Measurements from ENCODE around the gene SLIT1.

The SLIT1 gene

DNA sequence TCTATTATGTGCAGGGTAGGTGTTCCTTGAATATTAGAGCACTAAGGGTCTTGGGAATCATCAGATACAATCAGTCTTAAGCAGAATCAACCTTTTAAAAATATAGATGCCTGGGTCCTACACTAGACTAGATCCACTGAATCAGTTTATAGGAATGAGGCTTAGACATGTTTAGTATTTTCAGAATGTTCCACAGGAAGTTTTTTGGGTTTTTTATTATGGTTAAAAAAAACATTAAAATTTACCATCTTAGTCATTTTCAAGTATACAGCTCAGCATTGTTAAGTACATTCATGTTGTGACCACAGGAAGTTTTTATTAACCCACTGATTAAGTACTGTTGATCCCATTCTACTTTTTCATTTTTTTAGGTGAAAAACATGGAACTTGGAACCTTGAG lies 217.9 kb downstream of the SLIT1 start:
- H3K27ac ChIP-seq: no peak overlapping the region
- TF ChIP-seq, protein P1, sequence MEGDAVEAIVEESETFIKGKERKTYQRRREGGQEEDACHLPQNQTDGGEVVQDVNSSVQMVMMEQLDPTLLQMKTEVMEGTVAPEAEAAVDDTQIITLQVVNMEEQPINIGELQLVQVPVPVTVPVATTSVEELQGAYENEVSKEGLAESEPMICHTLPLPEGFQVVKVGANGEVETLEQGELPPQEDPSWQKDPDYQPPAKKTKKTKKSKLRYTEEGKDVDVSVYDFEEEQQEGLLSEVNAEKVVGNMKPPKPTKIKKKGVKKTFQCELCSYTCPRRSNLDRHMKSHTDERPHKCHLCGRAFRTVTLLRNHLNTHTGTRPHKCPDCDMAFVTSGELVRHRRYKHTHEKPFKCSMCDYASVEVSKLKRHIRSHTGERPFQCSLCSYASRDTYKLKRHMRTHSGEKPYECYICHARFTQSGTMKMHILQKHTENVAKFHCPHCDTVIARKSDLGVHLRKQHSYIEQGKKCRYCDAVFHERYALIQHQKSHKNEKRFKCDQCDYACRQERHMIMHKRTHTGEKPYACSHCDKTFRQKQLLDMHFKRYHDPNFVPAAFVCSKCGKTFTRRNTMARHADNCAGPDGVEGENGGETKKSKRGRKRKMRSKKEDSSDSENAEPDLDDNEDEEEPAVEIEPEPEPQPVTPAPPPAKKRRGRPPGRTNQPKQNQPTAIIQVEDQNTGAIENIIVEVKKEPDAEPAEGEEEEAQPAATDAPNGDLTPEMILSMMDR (IDR thresholded peaks at IDR 0.05; ENCODE audit: low read depth, low read length): no peak
- no peaks in the 10 kb centered on the region for H3K36me3 ChIP-seq
- H3K9me3 ChIP-seq (ENCODE audit: severe bottlenecking): no peaks in the 10 kb centered on the region
- no peaks in the 10 kb centered on the region for H3K27me3 ChIP-seq (ENCODE audit: insufficient read depth, low read depth, severe bottlenecking)
- DNase-seq: no peak
- no peak overlapping the region for H3K4me3 ChIP-seq (ENCODE audit: low read depth, low read length)

DNA sequence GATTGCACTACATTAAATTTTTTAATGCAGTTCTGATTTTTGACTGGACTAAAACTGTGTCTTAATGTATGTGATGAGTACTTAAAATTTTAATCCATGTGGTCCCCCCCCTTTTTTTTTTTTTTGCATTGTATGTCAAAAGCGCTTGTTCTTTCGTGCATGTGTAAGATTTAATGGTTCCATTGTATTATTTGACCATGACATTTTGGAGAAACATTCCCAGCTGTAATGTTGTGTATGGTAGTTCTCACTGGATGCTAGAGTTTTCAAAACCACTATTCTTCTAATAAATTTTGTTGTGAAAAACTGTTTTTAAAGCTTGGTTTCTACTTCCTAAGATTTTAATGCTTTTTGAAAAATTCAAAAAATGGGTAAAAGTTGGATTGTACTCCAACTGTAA lies 221.6 kb downstream of the SLIT1 start:
- no peaks in the 10 kb centered on the region for H3K27me3 ChIP-seq (ENCODE audit: insufficient read depth, low read depth, severe bottlenecking)
- no peak overlapping the region for H3K27ac ChIP-seq
- TF ChIP-seq, protein P1 (IDR thresholded peaks at IDR 0.05; ENCODE audit: low read depth, low read length): no peak
- H3K36me3 ChIP-seq: peaks cover 4% of the 10 kb centered on the region; the same call in 1 of the 2 replicates
- H3K9me3 ChIP-seq (ENCODE audit: severe bottlenecking): no peaks in the 10 kb centered on the region
- no peak overlapping the region for H3K4me3 ChIP-seq (ENCODE audit: low read depth, low read length)
- DNase-seq: no peak

DNA sequence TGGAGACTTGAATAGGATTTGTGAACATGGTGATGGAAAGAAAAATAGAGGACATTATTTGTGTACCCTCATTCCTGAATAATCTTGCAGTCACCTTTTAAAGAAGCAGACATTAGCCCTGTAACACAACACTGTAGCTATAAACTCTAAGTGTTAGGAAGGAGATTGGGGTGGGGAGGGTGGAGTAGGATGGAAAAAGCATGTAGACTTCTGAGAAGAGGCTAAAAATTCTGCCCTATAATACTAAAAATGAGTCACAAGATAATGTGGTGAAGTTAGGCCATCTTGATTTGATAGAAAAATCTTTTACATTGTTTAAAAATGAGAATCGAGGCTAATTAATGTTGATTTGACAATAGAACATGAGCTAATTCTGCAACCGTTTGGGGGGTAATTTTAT lies 224.9 kb downstream of the SLIT1 start:
- no peak for DNase-seq
- H3K9me3 ChIP-seq (ENCODE audit: severe bottlenecking): no peaks in the 10 kb centered on the region
- H3K36me3 ChIP-seq: peaks cover 21% of the 10 kb centered on the region
- H3K27ac ChIP-seq: no peak overlapping the region
- TF ChIP-seq, protein P1 (IDR thresholded peaks at IDR 0.05; ENCODE audit: low read depth, low read length): no peak
- H3K4me3 ChIP-seq (ENCODE audit: low read depth, low read length): no peak overlapping the region
- H3K27me3 ChIP-seq (ENCODE audit: insufficient read depth, low read depth, severe bottlenecking): no peaks in the 10 kb centered on the region

DNA sequence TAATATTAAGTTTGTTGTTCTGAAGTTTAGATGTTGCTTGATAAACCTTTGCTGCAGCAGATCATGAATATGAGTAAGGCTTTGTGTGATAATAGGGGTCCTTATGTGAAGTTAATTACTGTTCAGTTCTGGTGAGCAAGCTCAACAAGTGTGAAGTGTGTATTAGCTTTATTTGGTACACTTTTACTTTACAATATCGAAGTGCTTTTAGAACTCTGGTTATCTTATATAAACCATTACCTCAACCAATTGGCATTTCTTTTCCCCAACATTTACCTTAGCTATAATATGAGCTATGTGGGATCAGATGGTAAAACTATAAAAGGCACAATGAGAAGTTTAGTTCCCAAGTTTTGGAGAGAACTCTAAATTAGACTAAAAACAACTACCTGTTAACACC lies 226.0 kb downstream of the SLIT1 start:
- TF ChIP-seq, protein P1 (IDR thresholded peaks at IDR 0.05; ENCODE audit: low read depth, low read length): no peak
- H3K27me3 ChIP-seq (ENCODE audit: insufficient read depth, low read depth, severe bottlenecking): no peaks in the 10 kb centered on the region
- H3K36me3 ChIP-seq: peaks cover 33% of the 10 kb centered on the region
- H3K4me3 ChIP-seq (ENCODE audit: low read depth, low read length): no peak overlapping the region
- DNase-seq: no peak
- no peaks in the 10 kb centered on the region for H3K9me3 ChIP-seq (ENCODE audit: severe bottlenecking)
- H3K27ac ChIP-seq: no peak overlapping the region

DNA sequence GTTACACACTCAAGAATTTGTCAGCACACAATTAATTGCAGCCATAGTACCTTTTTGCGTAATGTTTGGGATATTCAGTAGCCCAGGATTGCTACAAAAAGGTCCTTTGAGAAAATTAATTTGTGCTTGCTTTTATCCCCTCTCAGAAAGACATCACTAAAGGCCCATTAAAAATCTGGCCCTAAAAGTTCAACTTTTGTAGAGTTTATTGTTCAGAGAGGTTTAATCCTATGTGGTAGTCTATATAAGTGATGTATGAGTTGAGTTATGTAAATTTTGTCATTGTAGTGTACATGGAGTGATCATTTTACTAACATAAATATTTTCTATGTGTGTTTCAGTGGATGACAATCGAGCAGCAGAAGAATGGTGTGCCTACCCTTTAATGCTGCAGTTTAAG lies 227.7 kb downstream of the SLIT1 start:
- Histone ChIP-seq H3K27ac (no peak overlapping the region), H3K9me3 (ENCODE audit: severe bottlenecking) (no peaks in the 10 kb centered on the region), H3K4me3 (ENCODE audit: low read depth, low read length) (no peak overlapping the region), H3K27me3 (ENCODE audit: insufficient read depth, low read depth, severe bottlenecking) (no peaks in the 10 kb centered on the region), H3K36me3 (peaks cover 44% of the 10 kb centered on the region)
- DNase-seq: no peak
- TF ChIP-seq, protein P1 (IDR thresholded peaks at IDR 0.05; ENCODE audit: low read depth, low read length): no peak

DNA sequence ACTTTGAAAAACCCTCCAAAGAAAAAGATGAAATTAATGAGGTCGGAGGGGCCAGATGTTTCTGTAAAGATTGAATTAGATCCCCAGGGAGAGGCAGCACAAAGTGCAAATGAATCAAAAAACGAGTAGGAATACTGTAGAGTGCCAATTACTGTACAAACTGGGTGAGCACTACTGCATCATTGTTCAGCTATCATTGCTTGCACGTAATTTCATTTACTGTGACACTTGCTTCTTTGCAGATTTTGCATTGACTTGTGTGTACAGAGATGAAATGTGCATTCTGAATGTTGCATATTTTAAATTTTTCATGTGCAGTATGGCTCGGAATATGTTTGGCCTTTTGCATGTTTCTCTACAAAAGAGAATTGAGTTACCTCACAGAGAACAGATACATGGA lies 230.0 kb downstream of the SLIT1 start:
- no peak for DNase-seq
- TF ChIP-seq, protein P1 (IDR thresholded peaks at IDR 0.05; ENCODE audit: low read depth, low read length): no peak
- no peaks in the 10 kb centered on the region for H3K27me3 ChIP-seq (ENCODE audit: insufficient read depth, low read depth, severe bottlenecking)
- H3K4me3 ChIP-seq (ENCODE audit: low read depth, low read length): no peak overlapping the region
- H3K27ac ChIP-seq: no peak overlapping the region
- H3K36me3 ChIP-seq: peaks cover 60% of the 10 kb centered on the region
- no peaks in the 10 kb centered on the region for H3K9me3 ChIP-seq (ENCODE audit: severe bottlenecking)

Measured in WERI-Rb-1 (cell line).